Measurements from ENCODE around the gene HEY2.

The HEY2 gene

GRCh38 chr6:125741336-125741735, 8.1 kb upstream of the HEY2 start:
- no peak for DNase-seq (ENCODE audit: extremely low spot score)
- ChIA-PET CTCF (interaction anchor here (1.2 kb wide), 1 partner anchor 9 kb away, joined by 3 read pairs; no protein-coding TSS in a partner anchor), POLR2A (interaction anchor here (1.2 kb wide), 1 partner anchor 102 kb away, joined by 3 read pairs; no protein-coding TSS in a partner anchor)
- TF ChIP-seq LEF1 (IDR thresholded peaks at IDR 0.05; ENCODE audit: borderline replicate concordance) (no peak), FOXM1 (IDR thresholded peaks at IDR 0.05; ENCODE audit: borderline replicate concordance) (no peak), ZNF384 (IDR thresholded peaks at IDR 0.05) (no peak), SP1 (IDR thresholded peaks at IDR 0.05) (no peak), TARDBP (IDR thresholded peaks at IDR 0.05) (no peak), ARNT (IDR thresholded peaks at IDR 0.05) (no peak), PKNOX1 (IDR thresholded peaks at IDR 0.05) (no peak), BHLHE40 (IDR thresholded peaks at IDR 0.05; ENCODE audit: borderline replicate concordance) (no peak), ELF4 (IDR thresholded peaks at IDR 0.05) (no peak), HDGF (IDR thresholded peaks at IDR 0.05; ENCODE audit: borderline replicate concordance) (no peak), FOXA1 (IDR thresholded peaks at IDR 0.05) (no peak), L3MBTL2 (conservative IDR thresholded peaks at IDR 0.05) (no peak), SUZ12 (IDR thresholded peaks at IDR 0.05) (no peak), NFRKB (IDR thresholded peaks at IDR 0.05) (no peak), CTBP1 (IDR thresholded peaks at IDR 0.05; ENCODE audit: borderline replicate concordance) (no peak), FOXK2 (IDR thresholded peaks at IDR 0.05) (no peak)

- ChIA-PET POLR2A (interaction anchor here (0.5 to 1.2 kb wide), 4 partner anchors 9 to 294 kb away, joined by 3 read pairs; partner anchors contain the start of gene TRMT11), CTCF (interaction anchor here (0.5 to 1.3 kb wide), 3 partner anchors 11 to 220 kb away, joined by 3 to 7 read pairs (median 3); no protein-coding TSS in a partner anchor)
- DNase-seq (ENCODE audit: extremely low spot score), result no peak
- TF ChIP-seq BHLHE40 (IDR thresholded peaks at IDR 0.05; ENCODE audit: borderline replicate concordance) (no peak), SP1 (IDR thresholded peaks at IDR 0.05) (no peak), ELF4 (IDR thresholded peaks at IDR 0.05) (no peak), FOXA1 (IDR thresholded peaks at IDR 0.05) (no peak), SUZ12 (IDR thresholded peaks at IDR 0.05) (no peak), FOXM1 (IDR thresholded peaks at IDR 0.05; ENCODE audit: borderline replicate concordance) (no peak), LEF1 (IDR thresholded peaks at IDR 0.05; ENCODE audit: borderline replicate concordance) (no peak), FOXK2 (IDR thresholded peaks at IDR 0.05) (no peak), ZNF384 (IDR thresholded peaks at IDR 0.05) (no peak), NFRKB (IDR thresholded peaks at IDR 0.05) (no peak), CTBP1 (IDR thresholded peaks at IDR 0.05; ENCODE audit: borderline replicate concordance) (no peak), L3MBTL2 (conservative IDR thresholded peaks at IDR 0.05) (no peak), HDGF (IDR thresholded peaks at IDR 0.05; ENCODE audit: borderline replicate concordance) (no peak), PKNOX1 (IDR thresholded peaks at IDR 0.05) (no peak), TARDBP (IDR thresholded peaks at IDR 0.05) (no peak), ARNT (IDR thresholded peaks at IDR 0.05) (no peak)
Observed at GRCh38 chr6:125742024-125742423, 7.4 kb upstream of the HEY2 start.

- TF ChIP-seq ARNT (IDR thresholded peaks at IDR 0.05) (no peak), LEF1 (IDR thresholded peaks at IDR 0.05; ENCODE audit: borderline replicate concordance) (no peak), L3MBTL2 (conservative IDR thresholded peaks at IDR 0.05) (no peak), HDGF (IDR thresholded peaks at IDR 0.05; ENCODE audit: borderline replicate concordance) (no peak), FOXM1 (IDR thresholded peaks at IDR 0.05; ENCODE audit: borderline replicate concordance) (no peak), ZNF384 (IDR thresholded peaks at IDR 0.05) (no peak), BHLHE40 (IDR thresholded peaks at IDR 0.05; ENCODE audit: borderline replicate concordance) (no peak), ELF4 (IDR thresholded peaks at IDR 0.05) (no peak), CTBP1 (IDR thresholded peaks at IDR 0.05; ENCODE audit: borderline replicate concordance) (no peak), SP1 (IDR thresholded peaks at IDR 0.05) (no peak), SUZ12 (IDR thresholded peaks at IDR 0.05) (no peak), FOXA1 (IDR thresholded peaks at IDR 0.05) (no peak), TARDBP (IDR thresholded peaks at IDR 0.05) (no peak), FOXK2 (IDR thresholded peaks at IDR 0.05) (no peak), NFRKB (IDR thresholded peaks at IDR 0.05) (no peak), PKNOX1 (IDR thresholded peaks at IDR 0.05) (no peak)
- POLR2A ChIA-PET, result interaction anchor here (0.5 to 1.2 kb wide), 4 partner anchors 8 to 295 kb away, joined by 3 read pairs; partner anchors contain the start of gene TRMT11
- CTCF ChIA-PET, result interaction anchor here (0.5 to 1.3 kb wide), 3 partner anchors 11 to 219 kb away, joined by 3 to 7 read pairs (median 3); no protein-coding TSS in a partner anchor
- no peak for DNase-seq (ENCODE audit: extremely low spot score)
Observed at GRCh38 chr6:125742464-125743120, 6.8 kb upstream of the HEY2 start.

GRCh38 chr6:125743604-125744003, 5.8 kb upstream of the HEY2 start:
- DNase-seq (ENCODE audit: extremely low spot score), result no peak
- CTCF ChIA-PET, result no interaction called here
- POLR2A ChIA-PET, result no interaction called here
- no peak for TF ChIP-seq FOXK2 (IDR thresholded peaks at IDR 0.05)
- no peak for TF ChIP-seq CTBP1 (IDR thresholded peaks at IDR 0.05; ENCODE audit: borderline replicate concordance)
- TF ChIP-seq FOXA1 (IDR thresholded peaks at IDR 0.05), result no peak
- no peak for TF ChIP-seq ARNT (IDR thresholded peaks at IDR 0.05)
- TF ChIP-seq TARDBP (IDR thresholded peaks at IDR 0.05), result no peak
- TF ChIP-seq SUZ12 (IDR thresholded peaks at IDR 0.05), result no peak

GRCh38 chr6:125745281-125746018, 4.0 kb upstream of the HEY2 start:
- no peak for TF ChIP-seq FOXK2 (IDR thresholded peaks at IDR 0.05)
- no peak for TF ChIP-seq FOXM1 (IDR thresholded peaks at IDR 0.05; ENCODE audit: borderline replicate concordance)
- no peak for TF ChIP-seq LEF1 (IDR thresholded peaks at IDR 0.05; ENCODE audit: borderline replicate concordance)
- TF ChIP-seq SUZ12 (IDR thresholded peaks at IDR 0.05), result no peak
- TF ChIP-seq BHLHE40 (IDR thresholded peaks at IDR 0.05; ENCODE audit: borderline replicate concordance), result no peak
- TF ChIP-seq CTBP1 (IDR thresholded peaks at IDR 0.05; ENCODE audit: borderline replicate concordance), result no peak
- no peak for TF ChIP-seq FOXA1 (IDR thresholded peaks at IDR 0.05)
- TF ChIP-seq TARDBP (IDR thresholded peaks at IDR 0.05), result no peak
- no peak for TF ChIP-seq ARNT (IDR thresholded peaks at IDR 0.05)
- no peak for TF ChIP-seq NFRKB (IDR thresholded peaks at IDR 0.05)
- TF ChIP-seq L3MBTL2 (conservative IDR thresholded peaks at IDR 0.05), result no peak
- TF ChIP-seq ELF4 (IDR thresholded peaks at IDR 0.05), result no peak
- TF ChIP-seq HDGF (IDR thresholded peaks at IDR 0.05; ENCODE audit: borderline replicate concordance), result no peak
- TF ChIP-seq SP1 (IDR thresholded peaks at IDR 0.05), result no peak
- TF ChIP-seq PKNOX1 (IDR thresholded peaks at IDR 0.05), result no peak
- TF ChIP-seq ZNF384 (IDR thresholded peaks at IDR 0.05), result no peak
- POLR2A ChIA-PET, result interaction anchor here (0.8 to 1.7 kb wide), 6 partner anchors 15 to 161 kb away, joined by 3 to 6 read pairs (median 4); partner anchors contain the start of gene NCOA7
- CTCF ChIA-PET, result interaction anchor here (0.7 to 1.5 kb wide), 9 partner anchors 8 to 1250 kb away, joined by 3 to 9 read pairs (median 3); partner anchors contain the start of gene TPD52L1
- DNase-seq (ENCODE audit: extremely low spot score), result no peak
